Tibial nerve (tissue), 4 donors: ENCODE results near the gene ADD3.

Source experiments
- CTCF ChIP-seq, 5 experiments: fragments of 200-600 bp in 3 of 5; fragments of 450-650 bp in 2 of 5; sonication (generic) in 3 of 5; IDR thresholded peaks; one replicate each; pipeline ENCODE4 v1.5.1; 2016 to 2019; ENCODE audit warnings: antibody characterized with exemption in 5 of 5, mild to moderate bottlenecking in 3 of 5, moderate library complexity in 2 of 5
- EP300 ChIP-seq, 2 donors: sonication (generic); formaldehyde crosslinking; IDR thresholded peaks; one replicate each; pipeline ENCODE4 v1.6.1; 2017; ENCODE audit warnings: antibody characterized with exemption in 2 of 2, mild to moderate bottlenecking in 1 of 2
- POLR2A ChIP-seq, 2 donors: fragments of 450-650 bp; IDR thresholded peaks; one replicate each; pipeline ENCODE4 v1.6.1; 2017; ENCODE audit warnings: antibody characterized with exemption in 2 of 2, mild to moderate bottlenecking in 2 of 2, moderate library complexity in 2 of 2

- TF ChIP-seq CTCF (IDR thresholded peaks at IDR 0.05) (no peak), POLR2A (IDR thresholded peaks at IDR 0.05) (no peak), EP300 (IDR thresholded peaks at IDR 0.05) (peak; percentile 13 to 25)
These were observed 11.6 kb upstream of the ADD3 start for GRCh38 chr10:109996225-109996624.
